H9 (cell line): Measurements from ENCODE around the gene KLF18. TPM values are rescaled to one million over a fixed set of nuclear protein-coding genes. Genes with fewer than 3 reads are reported as not detected.

Experiments
- DNase-seq: peaks from one replicate; pipeline ENCODE4 v3.0.0-alpha.2; 2017
- H2AFZ ChIP-seq: one replicate; pipeline ENCODE4 v1.6.1; 2013; ENCODE audit warnings: mild to moderate bottlenecking, low read length, control low read depth, moderate library complexity
- H2AK5ac ChIP-seq: 2 replicates; pipeline ENCODE4 v1.6.1; 2013; ENCODE audit warnings: low read length, control low read depth, mixed read lengths; ENCODE audit not compliant: insufficient read length
- H2BK120ac ChIP-seq: one replicate; pipeline ENCODE4 v1.6.1; 2013; ENCODE audit warnings: low read depth, mild to moderate bottlenecking, low read length, control low read depth, inconsistent platforms; ENCODE audit not compliant: poor library complexity, severe bottlenecking
- H2BK12ac ChIP-seq: 2 replicates; pipeline ENCODE4 v1.6.1; 2013; ENCODE audit warnings: low read length, control low read depth, mixed read lengths, low read depth; ENCODE audit not compliant: insufficient read length
- H2BK15ac ChIP-seq: 2 replicates; pipeline ENCODE4 v1.6.1; 2013; ENCODE audit warnings: low read depth, low read length, control low read depth
- H2BK20ac ChIP-seq: one replicate; pipeline ENCODE4 v1.6.1; 2013; ENCODE audit warnings: low read depth, mild to moderate bottlenecking, low read length, control low read depth, inconsistent platforms; ENCODE audit not compliant: poor library complexity, severe bottlenecking
- H2BK5ac ChIP-seq: 2 replicates; pipeline ENCODE4 v1.6.1; 2013; ENCODE audit warnings: low read length, control low read depth, mixed read lengths; ENCODE audit not compliant: insufficient read length
- H3K14ac ChIP-seq: 2 replicates; pipeline ENCODE4 v1.6.1; 2013; ENCODE audit warnings: low read length, control low read depth; ENCODE audit not compliant: insufficient read depth
- H3K18ac ChIP-seq: 2 replicates; pipeline ENCODE4 v1.6.1; 2013; ENCODE audit warnings: low read depth, mild to moderate bottlenecking, mixed read lengths, low read length, control low read depth; ENCODE audit not compliant: insufficient read length
- H3K23ac ChIP-seq: 2 replicates; pipeline ENCODE4 v1.6.1; 2013; ENCODE audit warnings: low read length, control low read depth, mixed read lengths, low read depth; ENCODE audit not compliant: insufficient read length
- H3K23me2 ChIP-seq: 2 replicates; pipeline ENCODE4 v1.6.1; 2013; ENCODE audit warnings: low read depth, mild to moderate bottlenecking, mixed read lengths, low read length, control low read depth; ENCODE audit not compliant: insufficient read length, poor library complexity, severe bottlenecking
- H3K27ac ChIP-seq: 2 replicates; pipeline ENCODE4 v1.5.1; 2013; ENCODE audit warnings: low read length, control low read depth, mixed read lengths, low read depth; ENCODE audit not compliant: insufficient read length
- H3K27me3 ChIP-seq: 2 replicates; pipeline ENCODE4 v1.6.1; 2013; ENCODE audit warnings: low read length, control low read depth, inconsistent platforms; ENCODE audit not compliant: insufficient read depth
- H3K4ac ChIP-seq: 2 replicates; pipeline ENCODE4 v1.6.1; 2013; ENCODE audit warnings: low read depth, mild to moderate bottlenecking, control low read depth, inconsistent platforms, low read length, moderate library complexity
- H3K4me1 ChIP-seq: 2 replicates; pipeline ENCODE4 v1.6.1; 2013; ENCODE audit warnings: low read length, control low read depth, inconsistent platforms; ENCODE audit not compliant: insufficient read depth
- H3K4me2 ChIP-seq: 2 replicates; pipeline ENCODE4 v1.6.1; 2013; ENCODE audit warnings: low read length, control low read depth, mixed read lengths; ENCODE audit not compliant: insufficient read length, insufficient read depth
- H3K56ac ChIP-seq: 2 replicates; pipeline ENCODE4 v1.6.1; 2013; ENCODE audit warnings: low read depth, mild to moderate bottlenecking, mixed read lengths, low read length, control low read depth; ENCODE audit not compliant: insufficient read length
- H3K79me1 ChIP-seq: 2 replicates; pipeline ENCODE4 v1.6.1; 2013; ENCODE audit warnings: low read depth, mild to moderate bottlenecking, moderate library complexity, low read length, control low read depth, inconsistent platforms; ENCODE audit not compliant: insufficient read depth, poor library complexity, severe bottlenecking
- H3K79me2 ChIP-seq: 2 replicates; pipeline ENCODE4 v1.6.1; 2013; ENCODE audit warnings: low read length, control low read depth, inconsistent platforms; ENCODE audit not compliant: insufficient read depth
- H3K9ac ChIP-seq: 2 replicates; pipeline ENCODE4 v1.6.1; 2013; ENCODE audit warnings: low read length, control low read depth, mixed read lengths; ENCODE audit not compliant: insufficient read length; ENCODE audit errors: extremely low read depth
- H3K9me3 ChIP-seq: one replicate; pipeline ENCODE4 v1.6.1; 2013; ENCODE audit warnings: low read depth, low read length, inconsistent platforms; ENCODE audit not compliant: control insufficient read depth
- H3T11ph ChIP-seq: one replicate; pipeline ENCODE4 v1.6.1; 2013; ENCODE audit warnings: mild to moderate bottlenecking, low read length, control low read depth, inconsistent platforms
- H4K20me1 ChIP-seq: one replicate; pipeline ENCODE4 v1.6.1; 2013; ENCODE audit not compliant: control insufficient read depth, insufficient read length, insufficient read depth
- H4K5ac ChIP-seq: 2 replicates; pipeline ENCODE4 v1.6.1; 2013; ENCODE audit warnings: low read depth, mild to moderate bottlenecking, mixed read lengths, low read length, control low read depth; ENCODE audit not compliant: insufficient read length
- H4K8ac ChIP-seq: replicated peaks from 2 replicates; pipeline ENCODE4 v1.6.1; 2013; ENCODE audit warnings: low read length, control low read depth, mixed read lengths, low read depth; ENCODE audit not compliant: insufficient read length
- H4K91ac ChIP-seq: 2 replicates; pipeline ENCODE4 v1.6.1; 2013; ENCODE audit warnings: low read depth, mild to moderate bottlenecking, moderate library complexity, mixed read lengths, low read length, control low read depth; ENCODE audit not compliant: insufficient read length
- H3K27ac Mint-ChIP-seq, 3 experiments: 2 replicates in 2 of 3; 3 replicates in 1 of 3; pipeline ENCODE4 v1.8.0; 2020 to 2021; ENCODE audit warnings: mixed read lengths in 3 of 3, mild to moderate bottlenecking in 1 of 3, moderate library complexity in 1 of 3
- H3K27me3 Mint-ChIP-seq: 2 replicates; pipeline ENCODE4 v1.8.0; 2021; ENCODE audit warnings: low read depth, mild to moderate bottlenecking, moderate library complexity, mixed read lengths
- H3K36me3 Mint-ChIP-seq, 3 experiments: 2 replicates in 2 of 3; 3 replicates in 1 of 3; pipeline ENCODE4 v1.8.0; 2020 to 2021; ENCODE audit warnings: low read depth in 3 of 3, mixed read lengths in 3 of 3; ENCODE audit not compliant: insufficient read depth in 1 of 3
- H3K4me1 Mint-ChIP-seq, 2 experiments: 2 replicates each; pipeline ENCODE4 v1.8.0; 2020; ENCODE audit warnings: mixed read lengths in 2 of 2
- H3K4me3 Mint-ChIP-seq, 2 experiments: 2 replicates in 1 of 2; 3 replicates in 1 of 2; pipeline ENCODE4 v1.8.0; 2020 to 2021; ENCODE audit warnings: mild to moderate bottlenecking in 2 of 2, mixed read lengths in 2 of 2, moderate library complexity in 1 of 2
- H3K9me3 Mint-ChIP-seq, 2 experiments: 2 replicates in 1 of 2; 3 replicates in 1 of 2; pipeline ENCODE4 v1.8.0; 2020; ENCODE audit warnings: mild to moderate bottlenecking in 2 of 2, mixed read lengths in 2 of 2, moderate library complexity in 1 of 2
- CTCF ChIP-seq: fragments of 200-600 bp; sonication (generic); conservative IDR thresholded peaks from 3 replicates; pipeline ENCODE4 v1.8.0; 2021; ENCODE audit warnings: antibody characterized with exemption, mild to moderate bottlenecking
- WGBS: extraction: QIAGEN DNeasy Blood & Tissue Kit; methylation state at CpG from one replicate; pipeline ENCODE4 v1.1.7; 2013; ENCODE audit warnings: missing lambda C conversion rate, low lambda C conversion rate, mixed read lengths; ENCODE audit not compliant: insufficient read length; ENCODE audit errors: extremely low coverage; 5-methylcytosine and 5-hydroxymethylcytosine counted together
- total RNA-seq: library from RNA; stranded (reverse); gene quantifications from 2 replicates; pipeline ENCODE4 v1.2.1, GENCODE V29; 2021

The KLF18 gene
- total RNA-seq, 1 experiment from 2014 or later, result 0.07 TPM

- no peak overlapping the region for H2AFZ ChIP-seq
- H3K79me1 ChIP-seq, result no peaks in the 10 kb centered on the region
- H2BK12ac ChIP-seq, result no peak overlapping the region
- WGBS, result no CpG with 5 or more reads among the region's 3 CpGs
- H2BK5ac ChIP-seq, result no peak overlapping the region
- no peaks in the 10 kb centered on the region; a peak in 3 of 5 replicates for H3K9me3 Mint-ChIP-seq
- no peak overlapping the region for H2AK5ac ChIP-seq
- no peak overlapping the region for H4K5ac ChIP-seq
- H3K4ac ChIP-seq, result no peak overlapping the region
- no peak overlapping the region for H3K14ac ChIP-seq
- H4K8ac ChIP-seq, result no peak overlapping the region
- H4K91ac ChIP-seq, result no peak overlapping the region
- H3K23ac ChIP-seq, result no peak overlapping the region
- H3K36me3 Mint-ChIP-seq, result no peaks in the 10 kb centered on the region; a peak in 1 of 7 replicates
- no peak overlapping the region for H3T11ph ChIP-seq
- H2BK15ac ChIP-seq, result no peak overlapping the region
- no peak for TF ChIP-seq CTCF
- H3K4me2 ChIP-seq, result no peak overlapping the region
- H3K18ac ChIP-seq, result no peak overlapping the region
- H3K56ac ChIP-seq, result no peak overlapping the region
- no peak overlapping the region for H3K27ac ChIP-seq
- H3K4me1 ChIP-seq, result 0 out of 2 replicates have a peak, but pooled peaks cover 3% of the 10 kb centered on the region
- H3K27me3 ChIP-seq, result no peaks in the 10 kb centered on the region
- H3K79me2 ChIP-seq, result no peaks in the 10 kb centered on the region
- H3K4me1 Mint-ChIP-seq, result peaks cover 27 to 32% of the 10 kb centered on the region in 2 experiments
- H3K9me3 ChIP-seq, result no peaks in the 10 kb centered on the region
- H2BK120ac ChIP-seq, result no peak overlapping the region
- H3K27ac Mint-ChIP-seq, result peak overlapping the region in 1 of 3 experiments; percentile 89; a peak in 3 of 7 replicates
- no peak overlapping the region for H3K9ac ChIP-seq
- no peaks in the 10 kb centered on the region for H4K20me1 ChIP-seq
- no peaks in the 10 kb centered on the region for H3K27me3 Mint-ChIP-seq
- H3K4me3 Mint-ChIP-seq, result no peak overlapping the region
- no peak overlapping the region for H2BK20ac ChIP-seq
- no peak for DNase-seq
- no peaks in the 10 kb centered on the region for H3K23me2 ChIP-seq
These were observed 12.6 kb upstream of the KLF18 start for GRCh38 chr1:44154049-44154448.
